Measurements from ENCODE around the gene TLL2. TPM values are rescaled to one million over a fixed set of nuclear protein-coding genes. Genes with fewer than 3 reads are reported as not detected.

The TLL2 gene
- total RNA-seq, 2 experiments from 2014 or later, result 0.09 to 0.18 TPM

DNA sequence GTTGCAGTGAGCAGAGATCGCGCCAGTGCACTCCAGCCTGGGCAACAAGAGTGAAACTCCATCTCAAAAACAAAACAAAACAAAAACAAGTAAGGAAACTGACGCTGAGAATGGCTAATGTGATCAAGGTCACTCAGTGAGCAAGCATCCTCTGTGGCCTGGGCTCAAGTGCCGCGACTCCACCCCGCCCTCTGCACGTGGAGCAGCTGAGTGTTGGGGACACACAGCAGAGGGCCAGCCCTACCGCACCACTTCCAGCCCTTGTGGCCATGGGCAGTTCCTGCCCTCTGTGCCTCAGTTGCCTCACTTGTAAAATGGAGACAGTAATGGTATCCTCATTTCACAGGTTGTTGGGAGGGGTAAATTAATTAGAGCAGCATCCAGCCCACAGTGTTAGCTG is 134.0 kb downstream of the TLL2 start:
- no peak for TF ChIP-seq CTCF (IDR thresholded peaks at IDR 0.05)
- DNase-seq (no peak), ATAC-seq (no peak)
- intact Hi-C loops (cut with micrococcal nuclease), result no loop called here
- Mint-ChIP-seq H3K9me3 (no peaks in the 10 kb centered on the region), H3K4me1 (ENCODE audit: low read depth) (peaks cover 3% of the 10 kb centered on the region), H3K36me3 (ENCODE audit: low read depth) (no peaks in the 10 kb centered on the region), H3K27me3 (peaks cover 4% of the 10 kb centered on the region), H3K27ac (no peak overlapping the region), H3K4me3 (no peak overlapping the region)
- ChIA-PET CTCF (interaction anchor here (1.2 to 3.5 kb wide), 2 partner anchors 17 to 133 kb away, joined by 3 to 13 read pairs; no protein-coding TSS in a partner anchor), POLR2A (no interaction called here)

- no peaks in the 10 kb centered on the region for H3K9me3 Mint-ChIP-seq
- ChIA-PET CTCF (interaction anchor here (0.6 to 3.5 kb wide), 4 partner anchors 18 to 136 kb away, joined by 3 to 13 read pairs (median 4); no protein-coding TSS in a partner anchor), POLR2A (no interaction called here)
- intact Hi-C loops (cut with micrococcal nuclease), result no loop called here
- H3K27ac Mint-ChIP-seq, result no peak overlapping the region
- peaks cover 7% of the 10 kb centered on the region for H3K27me3 Mint-ChIP-seq
- peaks cover 6% of the 10 kb centered on the region for H3K4me1 Mint-ChIP-seq (ENCODE audit: low read depth)
- H3K4me3 Mint-ChIP-seq, result no peak overlapping the region
- DNase-seq (no peak), ATAC-seq (no peak)
- no peaks in the 10 kb centered on the region for H3K36me3 Mint-ChIP-seq (ENCODE audit: low read depth)
- TF ChIP-seq CTCF (IDR thresholded peaks at IDR 0.05), result no peak
Observed at GRCh38 chr10:96378741-96379140, 135.0 kb downstream of the TLL2 start.

DNA sequence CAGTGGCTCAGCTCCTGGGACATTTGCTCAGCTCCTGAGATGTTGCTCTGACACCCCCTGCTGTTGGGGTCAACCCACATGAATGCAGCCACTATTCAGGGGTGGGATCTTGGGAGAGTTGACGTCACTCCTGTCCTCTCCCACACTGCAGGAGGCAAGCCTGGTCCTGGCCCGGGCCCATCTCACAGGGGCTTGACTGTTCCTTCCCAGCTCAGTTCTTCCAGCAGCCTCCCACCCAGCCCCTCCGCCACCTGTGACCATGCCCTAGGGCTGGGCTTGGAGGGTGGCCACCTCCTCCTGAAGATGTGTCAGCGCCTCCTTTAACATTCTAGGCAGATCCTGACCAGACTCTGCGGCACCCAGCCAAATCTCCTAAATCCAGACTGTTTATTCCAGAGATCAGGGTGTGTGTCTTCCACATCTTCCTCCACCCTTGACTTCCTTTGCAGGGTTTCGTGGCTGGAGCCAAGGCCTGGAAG is 135.9 kb downstream of the TLL2 start:
- H3K27ac Mint-ChIP-seq, result no peak overlapping the region
- H3K4me1 Mint-ChIP-seq (ENCODE audit: low read depth), result peaks cover 6% of the 10 kb centered on the region
- H3K27me3 Mint-ChIP-seq, result peaks cover 11% of the 10 kb centered on the region
- no peaks in the 10 kb centered on the region for H3K9me3 Mint-ChIP-seq
- POLR2A ChIA-PET, result no interaction called here
- no peak for ATAC-seq
- no peaks in the 10 kb centered on the region for H3K36me3 Mint-ChIP-seq (ENCODE audit: low read depth)
- no peak for TF ChIP-seq CTCF (IDR thresholded peaks at IDR 0.05)
- CTCF ChIA-PET, result interaction anchor here (1.8 to 3.5 kb wide), 3 partner anchors 18 to 135 kb away, joined by 5 to 13 read pairs (median 6); partner anchors contain the start of gene TLL2
- H3K4me3 Mint-ChIP-seq, result no peak overlapping the region
- intact Hi-C loops (cut with micrococcal nuclease), result no loop called here
- no peak for DNase-seq

GRCh38 chr10:96376483-96376882 is 137.2 kb downstream of the TLL2 start:
- ChIA-PET POLR2A (no interaction called here), CTCF (interaction anchor here (0.8 to 3.4 kb wide), 9 partner anchors 19 to 147 kb away, joined by 3 to 33 read pairs (median 4); partner anchors contain the start of gene TLL2)
- intact Hi-C loops (cut with micrococcal nuclease), result no loop called here
- Mint-ChIP-seq H3K4me1 (ENCODE audit: low read depth) (peaks cover 6% of the 10 kb centered on the region), H3K36me3 (ENCODE audit: low read depth) (no peaks in the 10 kb centered on the region), H3K27ac (no peak overlapping the region), H3K4me3 (no peak overlapping the region), H3K27me3 (peaks cover 11% of the 10 kb centered on the region), H3K9me3 (no peaks in the 10 kb centered on the region)
- peak; percentile 7 for DNase-seq
- ATAC-seq, result no peak
- no peak for TF ChIP-seq CTCF (IDR thresholded peaks at IDR 0.05)

DNA sequence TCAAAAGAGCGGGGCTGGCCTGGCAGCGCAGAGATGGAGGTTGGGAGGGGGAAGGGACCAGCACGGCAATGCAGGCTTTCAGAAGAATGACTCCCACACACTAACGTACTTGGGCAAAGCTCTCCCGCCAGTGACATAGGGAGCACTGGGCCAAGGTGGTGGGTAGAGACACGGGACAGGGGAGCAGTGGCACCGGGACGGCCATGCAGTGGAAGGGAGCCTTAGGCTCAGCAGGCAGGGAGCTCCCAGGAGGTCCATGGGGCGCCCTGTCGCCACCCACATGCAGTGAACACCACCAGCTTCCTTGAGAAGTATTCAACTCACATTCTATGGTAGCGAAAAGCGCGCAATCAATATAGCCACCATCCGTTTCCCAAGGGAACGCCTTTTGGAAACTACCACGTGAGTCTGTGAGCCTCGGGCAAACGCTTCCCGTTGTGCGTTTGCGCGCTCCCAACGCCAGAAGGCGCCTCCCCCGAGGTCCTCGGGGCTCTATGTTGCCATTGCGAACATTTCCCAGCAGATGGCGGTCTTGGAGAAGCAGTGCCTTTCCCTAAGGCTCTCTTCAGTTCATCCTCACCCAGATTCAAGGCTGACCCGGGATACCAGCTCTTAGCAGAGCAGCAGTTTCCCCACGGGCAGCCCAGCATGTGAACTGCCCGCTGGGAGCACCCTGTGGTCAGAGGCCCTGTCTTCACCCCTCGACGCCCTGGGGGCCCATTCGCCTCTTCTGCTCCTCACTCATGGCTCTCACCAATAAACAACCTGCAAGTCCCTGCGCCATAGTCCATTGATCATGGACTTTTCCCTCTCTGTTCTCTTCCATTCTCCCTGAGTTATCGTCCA is 138.5 kb downstream of the TLL2 start:
- ATAC-seq (peak; percentile 92), DNase-seq (peak; percentile 85)
- intact Hi-C loops (cut with micrococcal nuclease), result no loop called here
- H3K4me3 Mint-ChIP-seq, result peak overlapping the region; percentile 78
- H3K27me3 Mint-ChIP-seq, result peaks cover 7% of the 10 kb centered on the region
- ChIA-PET POLR2A (interaction anchor here (0.9 to 1.2 kb wide), 2 partner anchors 9 to 11 kb away, joined by 3 to 4 read pairs; no protein-coding TSS in a partner anchor), CTCF (interaction anchor here (0.6 to 4.2 kb wide), 46 partner anchors 10 to 835 kb away, joined by 3 to 33 read pairs (median 4); partner anchors contain the start of genes OPALIN and TLL2)
- no peak overlapping the region for H3K27ac Mint-ChIP-seq
- H3K4me1 Mint-ChIP-seq (ENCODE audit: low read depth), result peaks cover 6% of the 10 kb centered on the region
- H3K36me3 Mint-ChIP-seq (ENCODE audit: low read depth), result no peaks in the 10 kb centered on the region
- peak; percentile 99 for TF ChIP-seq CTCF (IDR thresholded peaks at IDR 0.05)
- no peaks in the 10 kb centered on the region for H3K9me3 Mint-ChIP-seq

All from activated CD8-positive, alpha-beta T cell treated with anti-CD3 and anti-CD28 coated beads for 36 hours (primary cell).